ENCODE results near the gene TAOK3.
"Not testable (repeated sequence)": the region's sequence is repeated elsewhere in the genome, so short reads cannot be mapped to it uniquely, and the experiment has no call there.

TAOK3 gene

GRCh38 chr12:118299791-118300460 is 72.8 kb downstream of the TAOK3 start:
- no peak for DNase-seq (ENCODE audit: low read depth)

DNA sequence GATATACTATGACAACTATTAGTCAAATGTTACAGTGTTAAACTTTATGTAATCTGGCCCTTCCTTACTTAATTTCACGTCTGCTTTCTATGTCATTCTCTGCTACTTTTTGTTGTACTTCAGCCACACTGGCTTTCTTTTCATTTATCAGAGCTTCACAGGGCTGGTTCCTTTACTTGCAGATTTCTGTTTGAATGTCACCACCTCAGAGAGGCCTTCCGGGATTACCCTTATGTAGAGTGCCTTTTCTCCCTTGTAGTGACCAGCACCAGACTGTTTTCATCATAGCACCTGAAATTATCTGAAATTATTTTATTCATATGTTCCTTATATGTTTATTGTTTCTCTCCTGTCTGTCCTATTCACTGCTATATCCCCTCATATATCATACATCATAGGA is 75.4 kb downstream of the TAOK3 start:
- no peak for DNase-seq (ENCODE audit: low read depth)

DNA sequence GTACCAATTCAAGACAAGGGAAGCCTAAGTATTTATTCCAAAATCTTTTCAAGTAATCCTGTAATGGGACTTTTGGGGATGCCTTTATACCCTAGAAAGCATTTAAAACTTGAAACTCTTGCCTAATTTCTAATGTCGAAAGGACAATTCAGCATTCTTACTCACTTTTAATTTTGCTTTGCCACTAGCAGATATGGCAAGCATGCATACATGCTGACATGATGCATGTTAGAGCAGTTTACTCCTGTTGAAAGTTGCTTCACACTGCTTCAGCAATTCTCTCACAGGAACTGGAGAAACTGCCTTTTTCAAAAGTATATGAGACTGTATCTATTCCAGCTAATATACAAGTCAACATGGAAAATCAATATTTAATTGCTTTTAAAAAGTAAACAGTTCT is 79.9 kb downstream of the TAOK3 start:
- DNase-seq (ENCODE audit: low read depth) = no peak

GRCh38 chr12:118290130-118290529 is 82.6 kb downstream of the TAOK3 start:
- no peak for DNase-seq (ENCODE audit: low read depth)

- DNase-seq (ENCODE audit: low read depth) = no peak
Observed at GRCh38 chr12:118288174-118288573, 84.5 kb downstream of the TAOK3 start.

- no peak for DNase-seq (ENCODE audit: low read depth)
Observed at GRCh38 chr12:118287728-118288127, 85.0 kb downstream of the TAOK3 start.

DNA sequence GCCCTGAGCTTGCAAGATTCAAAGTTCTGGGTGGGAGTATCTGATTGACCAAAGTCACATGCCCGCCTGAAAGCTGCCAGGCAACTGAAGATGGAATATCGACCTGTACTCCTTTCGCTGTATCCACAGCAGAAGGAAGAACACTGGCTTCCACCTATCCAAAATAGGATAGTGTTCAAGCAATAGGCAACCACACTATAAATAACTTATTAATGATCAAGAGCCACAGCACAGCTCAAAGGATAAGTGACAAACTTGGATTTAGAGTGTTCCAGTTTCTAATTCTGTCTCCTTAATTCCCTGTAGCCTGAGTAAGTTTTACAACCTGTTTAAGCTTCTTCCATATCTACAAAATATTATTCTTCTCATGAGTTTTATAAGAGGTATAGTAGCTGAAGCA is 89.9 kb downstream of the TAOK3 start:
- no peak for DNase-seq (ENCODE audit: low read depth)

- DNase-seq (ENCODE audit: low read depth) = not testable (repeated sequence)
Observed at GRCh38 chr12:118278288-118278687, 94.4 kb downstream of the TAOK3 start.

- DNase-seq (ENCODE audit: low read depth) = no peak
Observed at GRCh38 chr12:118274066-118274465, 98.6 kb downstream of the TAOK3 start.

DNA sequence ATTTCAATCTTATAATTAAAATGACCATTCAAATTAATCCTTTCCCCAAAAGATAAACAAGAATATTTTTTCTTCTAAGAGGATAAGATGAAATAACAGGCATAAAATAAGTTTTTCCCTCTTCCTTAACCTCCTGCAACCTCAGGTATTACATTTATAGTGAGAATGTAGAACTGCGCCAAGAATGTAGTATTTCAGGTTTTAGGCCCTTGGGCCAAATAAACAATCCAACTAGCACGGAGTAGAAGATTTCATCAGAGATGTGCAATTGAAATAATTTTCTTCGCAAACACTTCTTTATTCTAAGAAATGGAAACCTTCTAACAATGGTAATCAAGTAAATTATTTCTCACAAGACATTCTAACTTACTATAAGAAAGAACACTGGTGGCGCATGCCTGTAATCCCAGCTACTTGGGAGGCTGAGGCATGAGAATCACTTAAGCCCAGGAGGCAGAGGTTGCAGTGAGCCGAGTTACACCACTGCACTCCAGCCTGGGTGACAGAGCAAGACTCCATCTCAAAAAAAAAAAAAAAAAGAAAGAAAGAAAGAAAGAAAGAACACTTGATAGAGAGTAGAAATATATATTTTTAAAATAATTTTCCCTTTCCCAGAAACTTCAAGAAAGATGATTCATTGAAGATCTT is 100.8 kb downstream of the TAOK3 start:
- no peak for DNase-seq (ENCODE audit: low read depth)

DNA sequence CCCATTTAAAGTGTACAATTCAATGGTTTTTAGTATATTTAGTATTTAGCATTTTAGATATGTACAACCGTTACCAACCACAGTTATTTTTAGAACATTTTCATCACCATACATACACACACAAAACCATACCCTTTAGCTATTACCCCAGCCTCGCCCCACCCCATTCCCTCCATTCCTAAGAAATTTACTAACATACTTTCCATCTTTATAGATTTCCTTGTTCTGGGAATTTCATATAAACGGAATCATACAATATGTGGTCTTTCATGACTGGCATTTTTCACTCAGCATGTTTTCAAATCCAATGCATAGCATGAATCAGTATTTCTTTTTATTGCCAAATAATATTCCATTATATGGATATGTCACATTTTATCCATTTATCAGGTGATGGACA is 101.5 kb downstream of the TAOK3 start:
- no peak for DNase-seq (ENCODE audit: low read depth)

DNA sequence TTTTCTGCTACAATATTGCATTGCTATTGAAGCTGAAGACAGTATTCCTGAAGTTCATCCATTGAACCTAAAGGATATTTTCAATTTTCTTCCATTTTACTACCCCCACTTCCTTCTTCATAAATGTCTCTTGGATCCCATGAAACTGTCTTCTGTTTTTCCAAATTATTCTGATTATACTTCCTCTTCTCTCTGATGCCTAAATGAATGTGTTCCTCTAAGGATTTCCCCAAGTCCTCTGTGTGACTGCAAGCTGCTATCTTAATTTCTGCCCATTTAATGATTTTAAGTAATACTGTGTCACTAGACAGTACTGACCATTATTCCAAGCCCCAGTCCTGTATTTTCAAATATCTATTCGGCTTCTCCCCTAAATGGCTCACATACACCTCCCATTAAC is 102.9 kb downstream of the TAOK3 start:
- DNase-seq (ENCODE audit: low read depth) = no peak

DNA sequence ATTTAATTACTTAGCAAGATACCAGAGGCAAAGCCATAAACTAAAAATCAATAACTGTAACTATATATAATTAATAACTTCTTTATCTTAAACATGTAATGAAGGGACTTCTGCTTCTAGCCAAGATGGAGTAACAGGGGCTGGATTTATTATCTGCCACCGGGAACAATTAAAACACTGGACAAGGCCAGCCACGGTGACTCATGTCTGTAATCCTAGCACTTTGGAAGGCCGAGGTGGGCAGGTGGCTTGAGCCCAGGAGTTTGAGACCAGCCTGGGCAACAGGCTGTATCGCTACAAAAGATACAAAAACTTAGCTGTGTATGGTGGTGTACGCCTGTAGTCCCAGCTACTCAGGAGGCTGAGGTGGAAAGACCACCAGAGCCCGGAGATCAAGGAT is 113.6 kb downstream of the TAOK3 start:
- no peak for DNase-seq (ENCODE audit: low read depth)

DNA sequence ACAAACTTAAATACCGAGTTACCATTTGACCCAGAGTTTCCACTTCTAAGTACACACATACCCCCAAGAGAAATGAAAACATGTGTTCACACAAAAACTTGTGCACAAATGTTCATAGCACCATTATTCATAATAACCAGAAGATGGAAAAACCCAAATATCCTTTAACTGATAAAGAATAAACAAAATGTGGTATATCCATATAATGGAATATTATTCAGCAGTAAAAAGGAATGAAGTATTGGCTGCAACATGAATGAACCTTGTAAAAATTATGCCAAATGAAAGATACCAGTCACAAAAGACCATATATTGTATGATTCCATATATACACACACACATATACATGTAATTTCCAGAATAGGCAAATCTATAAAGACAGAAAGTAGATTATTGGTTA is 116.4 kb downstream of the TAOK3 start:
- DNase-seq (ENCODE audit: low read depth) = no peak

DNA sequence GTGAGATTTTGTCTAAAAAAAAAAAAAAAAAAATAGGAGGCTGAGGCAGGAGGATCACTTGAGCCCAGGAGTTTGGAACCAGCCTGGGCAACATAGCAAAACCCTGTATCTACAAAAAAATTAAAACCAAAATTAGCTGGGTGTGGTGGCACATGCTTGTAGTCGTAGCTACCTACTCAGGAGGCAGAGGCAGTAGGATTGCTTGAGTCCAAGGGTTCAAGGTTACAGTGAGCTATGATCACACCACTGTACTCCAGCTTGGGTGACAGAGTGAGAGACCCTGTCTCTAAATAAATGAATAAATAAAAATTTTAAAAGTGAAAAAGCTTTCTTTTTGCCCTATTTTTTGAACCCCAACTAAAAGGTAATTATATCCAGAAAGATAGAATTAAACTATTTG is 123.2 kb downstream of the TAOK3 start:
- no peak for DNase-seq (ENCODE audit: low read depth)

DNA sequence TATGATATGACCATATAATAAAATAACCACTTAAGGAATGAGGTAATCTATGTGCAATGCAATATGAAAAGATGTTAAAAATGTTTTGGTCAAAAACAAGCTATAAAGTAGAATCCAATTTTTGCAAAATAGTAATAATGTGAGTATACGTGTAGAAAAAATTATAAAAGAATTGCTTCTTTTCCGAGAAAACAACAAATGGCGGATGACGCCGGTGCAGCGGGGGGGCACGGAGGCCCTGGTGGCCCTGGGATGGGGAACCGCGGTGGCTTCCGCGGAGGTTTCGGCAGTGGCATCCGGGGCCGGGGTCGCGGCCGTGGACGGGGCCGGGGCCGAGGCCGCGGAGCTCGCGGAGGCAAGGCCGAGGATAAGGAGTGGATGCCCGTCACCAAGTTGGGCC is 126.8 kb downstream of the TAOK3 start:
- DNase-seq (ENCODE audit: low read depth) = not testable (repeated sequence)

DNA sequence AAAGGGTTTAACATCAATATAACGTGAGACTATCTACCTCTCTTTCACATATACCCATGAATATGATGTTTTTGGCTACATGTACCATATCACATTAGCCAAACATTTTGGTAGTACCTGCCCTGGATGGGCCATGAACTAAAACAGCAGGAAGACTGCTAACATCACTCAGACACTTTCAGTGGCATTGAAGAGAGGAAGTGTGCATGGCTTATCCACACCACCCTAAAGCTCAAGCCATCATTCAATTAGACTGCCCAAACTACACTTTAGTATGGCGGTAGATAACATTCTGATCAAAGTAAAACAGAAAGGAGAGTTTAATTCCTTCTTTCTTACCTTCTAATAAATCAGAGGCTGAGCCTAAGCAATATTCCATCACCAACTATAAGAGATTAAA is 133.8 kb downstream of the TAOK3 start:
- no peak for DNase-seq (ENCODE audit: low read depth)

- DNase-seq (ENCODE audit: low read depth) = no peak
Observed at GRCh38 chr12:118237908-118238307, 134.8 kb downstream of the TAOK3 start.

DNA sequence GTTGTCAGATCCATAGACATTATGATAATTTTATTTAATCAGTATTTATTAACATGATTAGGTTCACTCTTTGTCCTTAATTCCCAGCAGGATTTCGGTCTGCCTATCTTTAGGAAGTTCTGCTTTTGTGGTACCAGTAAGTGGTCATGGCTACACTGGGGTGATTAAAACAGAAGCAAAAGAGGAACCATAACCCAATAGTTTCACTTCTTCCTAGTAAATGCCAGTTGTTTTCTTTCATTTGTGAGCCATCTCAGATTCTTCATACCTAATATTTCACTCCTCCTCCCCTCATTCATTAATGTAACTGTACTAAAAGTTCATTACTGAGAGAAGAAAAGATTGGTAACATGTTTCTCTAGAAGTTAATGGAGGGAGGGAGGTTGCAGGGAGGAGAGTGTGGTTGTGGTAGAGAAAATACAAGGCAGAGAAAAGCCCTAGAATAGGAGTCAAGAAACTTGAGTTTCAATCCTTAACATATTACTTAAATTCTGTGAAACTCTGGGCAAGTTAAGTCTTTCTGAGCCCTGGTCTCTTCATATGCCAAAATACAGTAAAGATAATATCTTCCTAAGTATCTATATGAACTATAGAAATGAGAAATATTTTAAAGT is 135.5 kb downstream of the TAOK3 start:
- DNase-seq (ENCODE audit: low read depth) = no peak

DNA sequence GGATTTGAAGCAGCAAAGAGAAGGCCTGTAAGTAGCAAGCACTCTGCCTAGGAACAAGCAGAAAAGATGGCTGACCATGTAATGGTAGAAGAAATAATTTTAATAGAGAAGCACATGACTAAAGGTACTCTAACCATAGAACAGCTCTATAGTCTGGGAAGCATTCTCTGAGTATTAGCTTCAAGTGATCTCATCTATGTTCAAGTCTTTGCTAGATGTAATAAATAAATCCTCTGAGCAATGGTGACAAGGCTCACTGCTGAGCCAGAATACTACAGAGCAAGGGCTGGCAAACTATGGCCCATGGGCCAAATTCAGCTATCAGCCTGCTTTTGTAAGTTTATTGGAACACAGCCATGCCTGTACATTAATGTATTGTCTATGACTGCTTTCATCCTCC is 152.0 kb downstream of the TAOK3 start:
- no peak for DNase-seq (ENCODE audit: low read depth)

DNA sequence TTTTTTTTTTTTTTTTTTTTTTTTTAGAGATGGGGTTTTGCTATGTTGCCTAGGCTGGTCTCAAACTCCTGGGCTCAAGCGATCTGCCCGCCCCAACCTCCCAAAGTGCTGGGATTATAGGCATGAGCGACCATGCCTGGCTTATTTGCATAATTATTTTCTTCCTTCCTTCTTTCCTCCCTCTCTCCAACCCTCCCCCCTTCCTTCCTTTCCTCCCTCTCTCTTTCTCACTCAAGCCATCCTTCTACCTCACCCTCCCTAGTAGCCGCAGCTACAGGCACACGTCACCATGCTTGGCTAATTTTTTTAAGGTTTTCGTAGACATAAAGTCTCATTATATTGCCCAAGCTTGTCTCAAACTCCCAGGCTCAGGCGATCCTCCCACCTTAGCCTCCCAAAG is 152.9 kb downstream of the TAOK3 start:
- no peak for DNase-seq (ENCODE audit: low read depth)

DNA sequence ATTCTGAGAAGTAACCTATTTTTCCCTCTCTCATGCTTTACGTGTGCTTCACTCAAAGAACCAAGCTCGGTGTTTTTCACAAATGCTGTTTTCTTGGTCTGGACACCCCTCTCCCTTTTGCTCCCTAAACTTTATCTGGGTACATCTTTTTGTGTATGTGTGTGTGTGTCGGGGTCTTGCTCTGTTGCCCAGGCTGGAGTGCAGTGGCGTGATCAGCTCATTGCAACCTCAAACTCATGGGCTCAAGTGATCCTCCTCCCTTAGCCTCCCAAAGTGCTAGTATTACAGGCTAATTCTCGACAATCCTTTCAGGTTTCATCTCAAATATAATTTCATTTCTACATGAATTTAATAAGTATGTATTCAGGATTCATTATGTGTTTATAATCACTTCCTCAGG is 153.6 kb downstream of the TAOK3 start:
- no peak for DNase-seq (ENCODE audit: low read depth)

GRCh38 chr12:118213452-118213851 is 159.3 kb downstream of the TAOK3 start:
- DNase-seq (ENCODE audit: low read depth) = no peak

DNA sequence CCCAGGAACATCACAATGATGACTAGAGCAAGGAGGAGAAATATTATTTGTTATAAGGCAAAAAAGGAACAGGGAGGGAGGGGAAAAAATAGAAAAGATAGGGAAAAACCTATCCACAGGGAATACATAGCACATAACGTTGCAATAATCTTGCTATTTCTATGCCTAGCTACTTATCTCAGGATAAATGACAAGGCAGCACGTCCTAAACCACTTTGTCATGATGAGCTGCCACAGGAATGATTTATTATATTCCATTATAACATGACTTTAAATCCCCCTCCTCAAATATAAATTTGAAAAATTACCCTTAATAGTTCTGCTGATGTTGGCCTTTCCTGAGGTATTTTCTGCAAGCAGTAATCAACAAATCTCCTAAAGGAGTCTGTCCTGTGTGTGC is 160.1 kb downstream of the TAOK3 start:
- no peak for DNase-seq (ENCODE audit: low read depth)
